Colonic mucosa (tissue), 4 donors: ENCODE data around the gene GAPT. TPM values are rescaled to one million over a fixed set of nuclear protein-coding genes. Genes with fewer than 3 reads are reported as not detected.

Experiments
- DNase-seq: peaks from one replicate; pipeline ENCODE4 v3.0.0-alpha.2; 2020
- H3K27ac ChIP-seq: fragments of 200-600 bp; one replicate; pipeline ENCODE4 v1.8.0; 2021
- H3K27me3 ChIP-seq: fragments of 200-600 bp; one replicate; pipeline ENCODE4 v1.8.0; 2021
- H3K36me3 ChIP-seq: fragments of 200-600 bp; one replicate; pipeline ENCODE4 v1.8.0; 2021
- H3K4me1 ChIP-seq: fragments of 200-600 bp; one replicate; pipeline ENCODE4 v1.8.0; 2021; ENCODE audit warnings: mild to moderate bottlenecking
- H3K4me3 ChIP-seq: fragments of 200-600 bp; one replicate; pipeline ENCODE4 v1.8.0; 2021
- H3K9ac ChIP-seq, 2 donors: one replicate each; pipeline ENCODE4 v1.7.0; 2013; ENCODE audit warnings: control low read depth in 2 of 2, low read depth in 2 of 2, low read length in 2 of 2
- H3K9me3 ChIP-seq: fragments of 200-600 bp; one replicate; pipeline ENCODE4 v1.8.0; 2021
- intact Hi-C: fragments of 100-400 bp; cut with DNase I; formaldehyde crosslinking; loops from one replicate; pipeline ENCODE4 v1.14.1; 2022
- total RNA-seq, 2 donors: library from RNA; stranded (reverse); fragmentation: NEBNext Ultra II Directional in 1 of 2; extraction: Animal tissue kit (Norgen Biotek cat#: 25700) in 1 of 2; gene quantifications; one replicate each; pipeline ENCODE4 v1.2.1, GENCODE V29; 2021
- TF ChIP-seq, protein P1 (sequence below): fragments of 200-600 bp; IDR thresholded peaks from one replicate; pipeline ENCODE4 v1.8.0; 2022; ENCODE audit warnings: antibody characterized with exemption, mild to moderate bottlenecking
- donor health status: healthy.
- donor health status: DM: no; HTN: no; CAD: no.
- donor health status: DM: no; HTN: no; CAD: no.

Gene GAPT
- total RNA-seq, 2 donors from 2014 or later, result 0.69 to 1.3 TPM

DNA sequence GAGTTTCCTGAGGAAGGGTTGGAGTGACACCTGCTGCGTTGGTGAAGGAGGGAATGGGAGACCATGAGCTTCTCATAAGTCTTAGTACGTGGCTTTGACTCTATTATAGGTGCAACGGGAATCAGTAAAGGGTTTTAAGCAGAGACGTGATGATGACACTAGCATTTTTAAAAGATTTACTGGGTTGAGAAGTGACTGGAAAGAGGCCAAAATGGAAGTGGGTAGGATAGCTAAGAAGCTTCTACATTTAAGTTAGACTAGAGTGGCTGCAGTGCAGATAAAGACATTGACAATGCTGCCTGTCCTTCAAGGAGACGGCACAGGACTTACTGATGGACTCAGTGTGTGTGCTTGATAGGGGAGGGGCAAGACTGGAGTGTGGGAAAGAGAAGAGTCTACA lies 6.2 kb downstream of the GAPT start:
- H3K9ac ChIP-seq, result no peak overlapping the region
- no peaks in the 10 kb centered on the region for H3K27me3 ChIP-seq
- no peak for DNase-seq
- intact Hi-C loops, result loop anchor here (5.0 kb wide), 1 partner anchor 315 kb away; no protein-coding TSS in a partner anchor
- no peaks in the 10 kb centered on the region for H3K36me3 ChIP-seq
- TF ChIP-seq, protein P1, sequence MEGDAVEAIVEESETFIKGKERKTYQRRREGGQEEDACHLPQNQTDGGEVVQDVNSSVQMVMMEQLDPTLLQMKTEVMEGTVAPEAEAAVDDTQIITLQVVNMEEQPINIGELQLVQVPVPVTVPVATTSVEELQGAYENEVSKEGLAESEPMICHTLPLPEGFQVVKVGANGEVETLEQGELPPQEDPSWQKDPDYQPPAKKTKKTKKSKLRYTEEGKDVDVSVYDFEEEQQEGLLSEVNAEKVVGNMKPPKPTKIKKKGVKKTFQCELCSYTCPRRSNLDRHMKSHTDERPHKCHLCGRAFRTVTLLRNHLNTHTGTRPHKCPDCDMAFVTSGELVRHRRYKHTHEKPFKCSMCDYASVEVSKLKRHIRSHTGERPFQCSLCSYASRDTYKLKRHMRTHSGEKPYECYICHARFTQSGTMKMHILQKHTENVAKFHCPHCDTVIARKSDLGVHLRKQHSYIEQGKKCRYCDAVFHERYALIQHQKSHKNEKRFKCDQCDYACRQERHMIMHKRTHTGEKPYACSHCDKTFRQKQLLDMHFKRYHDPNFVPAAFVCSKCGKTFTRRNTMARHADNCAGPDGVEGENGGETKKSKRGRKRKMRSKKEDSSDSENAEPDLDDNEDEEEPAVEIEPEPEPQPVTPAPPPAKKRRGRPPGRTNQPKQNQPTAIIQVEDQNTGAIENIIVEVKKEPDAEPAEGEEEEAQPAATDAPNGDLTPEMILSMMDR, result no peak
- H3K4me3 ChIP-seq, result no peak overlapping the region
- H3K27ac ChIP-seq, result no peak overlapping the region
- H3K4me1 ChIP-seq, result no peaks in the 10 kb centered on the region
- no peaks in the 10 kb centered on the region for H3K9me3 ChIP-seq

DNA sequence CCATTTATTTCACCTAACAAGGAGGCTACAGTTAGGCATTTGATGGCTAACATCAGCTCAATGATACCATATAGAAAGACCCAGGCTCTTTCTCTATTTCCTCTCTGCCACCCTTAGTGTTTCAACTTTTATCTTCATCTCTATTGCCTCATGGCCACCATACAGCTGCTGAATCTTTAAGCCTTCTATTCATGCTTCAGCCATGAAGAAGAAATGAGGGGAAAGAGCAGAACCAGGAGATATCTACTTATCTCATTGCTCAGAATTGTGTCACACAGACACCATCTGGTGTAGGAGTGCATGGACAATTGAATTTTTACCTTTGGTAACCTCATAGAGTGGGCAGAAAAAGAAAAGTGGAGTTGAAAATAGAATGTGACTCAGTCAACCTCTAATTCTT lies 6.7 kb downstream of the GAPT start:
- TF ChIP-seq, protein P1, result no peak
- intact Hi-C loops, result loop anchor here (5.0 kb wide), 1 partner anchor 314 kb away; no protein-coding TSS in a partner anchor
- H3K9me3 ChIP-seq, result no peaks in the 10 kb centered on the region
- H3K27ac ChIP-seq, result no peak overlapping the region
- no peaks in the 10 kb centered on the region for H3K36me3 ChIP-seq
- no peak overlapping the region for H3K9ac ChIP-seq
- H3K4me3 ChIP-seq, result no peak overlapping the region
- no peaks in the 10 kb centered on the region for H3K27me3 ChIP-seq
- no peak for DNase-seq
- H3K4me1 ChIP-seq, result no peaks in the 10 kb centered on the region

- no peak overlapping the region for H3K27ac ChIP-seq
- H3K4me3 ChIP-seq, result no peak overlapping the region
- intact Hi-C loops, result loop anchor here (5.0 kb wide), 1 partner anchor 314 kb away; no protein-coding TSS in a partner anchor
- no peaks in the 10 kb centered on the region for H3K4me1 ChIP-seq
- no peaks in the 10 kb centered on the region for H3K9me3 ChIP-seq
- no peaks in the 10 kb centered on the region for H3K27me3 ChIP-seq
- H3K9ac ChIP-seq, result no peak overlapping the region
- TF ChIP-seq, protein P1, result peak; percentile 68
- DNase-seq, result peak; percentile 59
- no peaks in the 10 kb centered on the region for H3K36me3 ChIP-seq
Measured at GRCh38 chr5:58498340-58498942, 7.2 kb downstream of the GAPT start.

DNA sequence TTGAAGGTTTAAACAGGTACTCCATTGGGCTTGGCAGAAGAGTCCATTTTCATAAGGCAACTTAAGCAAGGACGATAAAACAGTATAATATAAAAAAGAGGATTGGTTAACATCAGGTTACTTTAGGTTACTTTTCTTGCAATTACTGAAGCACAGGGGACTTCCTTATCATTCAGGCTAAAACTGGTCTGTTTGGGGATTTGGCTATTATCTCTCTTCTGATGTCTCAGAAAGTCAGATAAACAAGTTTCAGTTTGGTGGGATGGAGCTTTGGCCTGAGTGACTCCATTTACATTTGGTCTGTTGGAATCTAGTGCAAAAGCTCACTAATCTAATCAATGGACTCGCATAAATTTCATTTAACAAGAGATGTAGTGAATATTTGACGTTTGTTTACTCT lies 8.0 kb downstream of the GAPT start:
- TF ChIP-seq, protein P1, result no peak
- intact Hi-C loops, result loop anchor here (5.0 kb wide), 1 partner anchor 313 kb away; no protein-coding TSS in a partner anchor
- no peaks in the 10 kb centered on the region for H3K4me1 ChIP-seq
- no peaks in the 10 kb centered on the region for H3K9me3 ChIP-seq
- H3K27ac ChIP-seq, result no peak overlapping the region
- H3K36me3 ChIP-seq, result no peaks in the 10 kb centered on the region
- H3K9ac ChIP-seq, result no peak overlapping the region
- no peaks in the 10 kb centered on the region for H3K27me3 ChIP-seq
- no peak for DNase-seq
- H3K4me3 ChIP-seq, result no peak overlapping the region

- no peak for DNase-seq
- H3K36me3 ChIP-seq, result no peaks in the 10 kb centered on the region
- intact Hi-C loops, result loop anchor here (5.0 kb wide), 2 partner anchors 312 to 352 kb away; no protein-coding TSS in a partner anchor
- no peak overlapping the region for H3K4me3 ChIP-seq
- no peaks in the 10 kb centered on the region for H3K9me3 ChIP-seq
- no peak overlapping the region for H3K9ac ChIP-seq
- no peak overlapping the region for H3K27ac ChIP-seq
- TF ChIP-seq, protein P1, result no peak
- no peaks in the 10 kb centered on the region for H3K27me3 ChIP-seq
- no peaks in the 10 kb centered on the region for H3K4me1 ChIP-seq
Measured at GRCh38 chr5:58499941-58500340, 8.7 kb downstream of the GAPT start.
